NT2/D1 (cell line): Measurements from ENCODE around the gene AK5.

ENCODE experiments used
- SUZ12 ChIP-seq: IDR thresholded peaks from 2 replicates; pipeline ENCODE4 v1.6.1; 2011; ENCODE audit not compliant: insufficient read length, insufficient read depth; ENCODE audit errors: extremely low read depth
- YY1 ChIP-seq: IDR thresholded peaks from 2 replicates; pipeline ENCODE4 v1.6.1; 2011; ENCODE audit not compliant: insufficient read length, insufficient read depth
- ZNF274 ChIP-seq: IDR thresholded peaks from 2 replicates; pipeline ENCODE4 v1.6.1; 2011; ENCODE audit warnings: mild to moderate bottlenecking, low read depth, low read length

DNA sequence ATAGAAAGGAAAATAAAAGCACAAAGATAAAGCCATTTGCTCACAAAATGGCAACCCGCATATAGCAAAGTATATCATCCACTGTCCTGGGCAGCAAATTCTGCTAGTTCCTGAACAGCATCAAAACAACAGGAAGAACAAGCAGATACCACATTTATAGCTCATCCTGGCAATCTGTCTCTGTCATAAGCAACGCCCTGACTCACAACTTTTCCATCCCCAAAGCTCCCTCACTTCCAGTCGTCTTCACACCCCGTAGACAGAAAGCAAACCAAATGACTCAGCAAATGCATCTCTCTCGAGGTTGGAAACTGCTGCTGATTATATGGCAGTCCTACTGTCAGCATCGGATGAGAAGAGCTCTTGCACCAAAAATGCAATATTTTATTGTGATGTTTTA is 65.8 kb downstream of the AK5 start:
- TF ChIP-seq YY1 (no peak), SUZ12 (no peak), ZNF274 (no peak)
